ENCODE measurements around the gene ITPK1.

DNA sequence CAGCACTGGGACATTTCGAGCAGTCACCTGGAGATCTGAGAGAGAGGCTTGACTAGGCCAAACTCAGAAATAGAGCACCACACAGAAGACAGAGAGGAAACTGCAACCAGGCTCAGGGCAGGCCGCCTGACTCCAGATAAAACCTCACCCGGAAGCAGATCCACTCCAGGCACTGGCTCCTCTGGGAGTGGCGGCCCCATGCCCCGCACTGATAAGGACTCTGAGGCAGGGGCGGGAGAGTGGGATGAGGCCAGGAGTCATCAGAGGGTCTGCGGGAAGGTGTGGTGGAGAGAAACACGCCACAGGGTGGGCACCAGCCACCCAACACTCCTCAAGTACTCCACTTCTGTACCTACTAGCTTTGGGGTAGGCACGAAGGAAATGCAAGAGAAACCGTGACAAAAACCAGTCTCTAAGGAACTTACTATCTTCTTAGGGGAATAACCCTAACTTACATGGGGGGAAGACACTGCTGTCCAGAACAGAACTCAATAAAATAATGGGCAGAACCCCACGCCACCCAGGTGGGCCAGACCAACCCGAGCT is 121.5 kb downstream of the ITPK1 start:
- TF ChIP-seq ISL1 (CRISPR knock-in tag; IDR thresholded peaks at IDR 0.05) (no peak), ESRRG (CRISPR knock-in tag; IDR thresholded peaks at IDR 0.05) (no peak), GLIS3 (CRISPR knock-in tag; IDR thresholded peaks at IDR 0.05) (no peak), OSR1 (CRISPR knock-in tag; IDR thresholded peaks at IDR 0.05) (no peak), ZFP3 (CRISPR knock-in tag; IDR thresholded peaks at IDR 0.05) (no peak), SNAI2 (CRISPR knock-in tag; IDR thresholded peaks at IDR 0.05) (no peak), TOX (CRISPR knock-in tag; IDR thresholded peaks at IDR 0.05; ENCODE audit: borderline replicate concordance) (no peak), RARB (CRISPR knock-in tag; IDR thresholded peaks at IDR 0.05) (no peak), ARNTL (CRISPR knock-in tag; IDR thresholded peaks at IDR 0.05; ENCODE audit: borderline replicate concordance, low read depth) (no peak), TCF4 (CRISPR knock-in tag; IDR thresholded peaks at IDR 0.05; ENCODE audit: borderline replicate concordance) (no peak)
- TF ChIP-seq, protein P1, sequence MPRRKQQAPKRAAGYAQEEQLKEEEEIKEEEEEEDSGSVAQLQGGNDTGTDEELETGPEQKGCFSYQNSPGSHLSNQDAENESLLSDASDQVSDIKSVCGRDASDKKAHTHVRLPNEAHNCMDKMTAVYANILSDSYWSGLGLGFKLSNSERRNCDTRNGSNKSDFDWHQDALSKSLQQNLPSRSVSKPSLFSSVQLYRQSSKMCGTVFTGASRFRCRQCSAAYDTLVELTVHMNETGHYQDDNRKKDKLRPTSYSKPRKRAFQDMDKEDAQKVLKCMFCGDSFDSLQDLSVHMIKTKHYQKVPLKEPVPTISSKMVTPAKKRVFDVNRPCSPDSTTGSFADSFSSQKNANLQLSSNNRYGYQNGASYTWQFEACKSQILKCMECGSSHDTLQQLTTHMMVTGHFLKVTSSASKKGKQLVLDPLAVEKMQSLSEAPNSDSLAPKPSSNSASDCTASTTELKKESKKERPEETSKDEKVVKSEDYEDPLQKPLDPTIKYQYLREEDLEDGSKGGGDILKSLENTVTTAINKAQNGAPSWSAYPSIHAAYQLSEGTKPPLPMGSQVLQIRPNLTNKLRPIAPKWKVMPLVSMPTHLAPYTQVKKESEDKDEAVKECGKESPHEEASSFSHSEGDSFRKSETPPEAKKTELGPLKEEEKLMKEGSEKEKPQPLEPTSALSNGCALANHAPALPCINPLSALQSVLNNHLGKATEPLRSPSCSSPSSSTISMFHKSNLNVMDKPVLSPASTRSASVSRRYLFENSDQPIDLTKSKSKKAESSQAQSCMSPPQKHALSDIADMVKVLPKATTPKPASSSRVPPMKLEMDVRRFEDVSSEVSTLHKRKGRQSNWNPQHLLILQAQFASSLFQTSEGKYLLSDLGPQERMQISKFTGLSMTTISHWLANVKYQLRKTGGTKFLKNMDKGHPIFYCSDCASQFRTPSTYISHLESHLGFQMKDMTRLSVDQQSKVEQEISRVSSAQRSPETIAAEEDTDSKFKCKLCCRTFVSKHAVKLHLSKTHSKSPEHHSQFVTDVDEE (CRISPR knock-in tag; IDR thresholded peaks at IDR 0.05) = no peak
- TF ChIP-seq, protein P2, sequence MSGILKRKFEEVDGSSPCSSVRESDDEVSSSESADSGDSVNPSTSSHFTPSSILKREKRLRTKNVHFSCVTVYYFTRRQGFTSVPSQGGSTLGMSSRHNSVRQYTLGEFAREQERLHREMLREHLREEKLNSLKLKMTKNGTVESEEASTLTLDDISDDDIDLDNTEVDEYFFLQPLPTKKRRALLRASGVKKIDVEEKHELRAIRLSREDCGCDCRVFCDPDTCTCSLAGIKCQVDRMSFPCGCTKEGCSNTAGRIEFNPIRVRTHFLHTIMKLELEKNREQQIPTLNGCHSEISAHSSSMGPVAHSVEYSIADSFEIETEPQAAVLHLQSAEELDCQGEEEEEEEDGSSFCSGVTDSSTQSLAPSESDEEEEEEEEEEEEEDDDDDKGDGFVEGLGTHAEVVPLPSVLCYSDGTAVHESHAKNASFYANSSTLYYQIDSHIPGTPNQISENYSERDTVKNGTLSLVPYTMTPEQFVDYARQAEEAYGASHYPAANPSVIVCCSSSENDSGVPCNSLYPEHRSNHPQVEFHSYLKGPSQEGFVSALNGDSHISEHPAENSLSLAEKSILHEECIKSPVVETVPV (CRISPR knock-in tag; IDR thresholded peaks at IDR 0.05) = no peak
- TF ChIP-seq, protein P3, sequence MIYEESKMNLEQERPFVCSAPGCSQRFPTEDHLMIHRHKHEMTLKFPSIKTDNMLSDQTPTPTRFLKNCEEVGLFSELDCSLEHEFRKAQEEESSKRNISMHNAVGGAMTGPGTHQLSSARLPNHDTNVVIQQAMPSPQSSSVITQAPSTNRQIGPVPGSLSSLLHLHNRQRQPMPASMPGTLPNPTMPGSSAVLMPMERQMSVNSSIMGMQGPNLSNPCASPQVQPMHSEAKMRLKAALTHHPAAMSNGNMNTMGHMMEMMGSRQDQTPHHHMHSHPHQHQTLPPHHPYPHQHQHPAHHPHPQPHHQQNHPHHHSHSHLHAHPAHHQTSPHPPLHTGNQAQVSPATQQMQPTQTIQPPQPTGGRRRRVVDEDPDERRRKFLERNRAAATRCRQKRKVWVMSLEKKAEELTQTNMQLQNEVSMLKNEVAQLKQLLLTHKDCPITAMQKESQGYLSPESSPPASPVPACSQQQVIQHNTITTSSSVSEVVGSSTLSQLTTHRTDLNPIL (CRISPR knock-in tag; IDR thresholded peaks at IDR 0.05; ENCODE audit: low read depth) = no peak
